ENCODE results near the gene SLC1A3.

SLC1A3 gene

DNA sequence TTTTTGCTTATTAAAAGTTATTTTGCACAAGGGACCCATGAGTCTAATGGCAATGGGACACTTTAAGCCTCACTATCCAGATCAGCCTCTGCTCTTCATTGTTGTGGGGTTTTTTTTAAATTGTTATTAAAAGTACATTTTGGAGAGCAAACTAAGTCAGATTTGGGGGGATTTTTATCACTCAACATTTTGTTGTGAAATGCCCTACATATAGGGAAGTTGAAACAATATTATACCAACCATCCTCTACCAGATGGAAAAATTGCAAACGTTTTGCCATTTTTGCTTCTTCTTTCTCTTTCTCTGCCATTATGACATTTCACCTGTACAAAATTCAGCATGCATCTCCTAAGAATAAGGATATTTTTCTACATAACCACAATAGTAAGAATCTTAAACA lies 75.3 kb downstream of the SLC1A3 start:
- H3K27me3 ChIP-seq (replicated peaks in 2 of 5; ENCODE audit: control insufficient read depth in 4 of 5, insufficient read depth in 5 of 5, low read length in 4 of 5), result no peaks in the 10 kb centered on the region
- no peak overlapping the region for H3K27ac ChIP-seq (ENCODE audit: insufficient read depth in 1 of 2, low read depth in 1 of 2, low read length in 2 of 2, poor library complexity in 1 of 2, severe bottlenecking in 2 of 2)
- POLR2A ChIA-PET, result no interaction called here
- peak in 2 of 3 donors; percentile 20 to 27 for DNase-seq
- WGBS (ENCODE audit: insufficient coverage), result 67% methylated on average over 1 of the region's 1 CpG
- CTCF ChIA-PET, result interaction anchor here (1.1 kb wide), 1 partner anchor 174 kb away, joined by 3 read pairs; no protein-coding TSS in a partner anchor
- H3K4me3 ChIP-seq (ENCODE audit: control insufficient read depth in 1 of 7, extremely low read depth in 1 of 7, insufficient read depth in 4 of 7, low read depth in 2 of 7, low read length in 6 of 7), result no peak overlapping the region
- no peaks in the 10 kb centered on the region for H3K9me3 ChIP-seq (ENCODE audit: control extremely low read depth in 1 of 5, control insufficient read depth in 4 of 5, insufficient read depth in 2 of 5, low read depth in 1 of 5, low read length in 4 of 5)
- H3K36me3 ChIP-seq (ENCODE audit: control insufficient read depth in 4 of 4, insufficient read depth in 4 of 4, low read length in 3 of 4), result no peaks in the 10 kb centered on the region
- peaks cover 0 to 20% (median 1%) of the 10 kb centered on the region in 4 experiments for H3K4me1 ChIP-seq (ENCODE audit: control extremely low read depth in 1 of 4, control insufficient read depth in 4 of 4, insufficient read depth in 4 of 4, low read length in 3 of 4)

DNA sequence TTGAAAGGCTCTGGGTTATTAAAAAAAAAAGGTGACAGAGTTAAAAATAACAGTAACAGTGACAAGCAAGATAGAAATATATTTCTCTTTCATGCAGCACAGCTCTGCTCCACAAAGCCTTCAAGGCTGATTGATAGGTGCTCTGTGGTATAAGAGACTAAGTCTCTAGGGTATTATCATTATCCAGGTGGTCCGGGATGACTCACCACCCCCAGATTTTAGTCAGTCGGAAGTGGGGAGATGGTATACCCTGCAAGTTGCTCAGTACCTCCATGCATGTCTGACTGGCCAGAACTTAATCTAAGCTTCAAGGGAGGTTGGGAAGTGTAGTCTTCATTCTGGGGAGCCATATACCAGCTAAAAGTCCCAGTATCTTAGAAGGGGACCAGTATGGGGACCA lies 76.1 kb downstream of the SLC1A3 start:
- H3K36me3 ChIP-seq (ENCODE audit: control insufficient read depth in 4 of 4, insufficient read depth in 4 of 4, low read length in 3 of 4), result no peaks in the 10 kb centered on the region
- CTCF ChIA-PET, result interaction anchor here (0.6 to 1.1 kb wide), 2 partner anchors 33 to 175 kb away, joined by 3 read pairs; no protein-coding TSS in a partner anchor
- POLR2A ChIA-PET, result interaction anchor here (0.7 kb wide), 1 partner anchor 1279 kb away, joined by 4 read pairs; no protein-coding TSS in a partner anchor
- no peaks in the 10 kb centered on the region for H3K9me3 ChIP-seq (ENCODE audit: control extremely low read depth in 1 of 5, control insufficient read depth in 4 of 5, insufficient read depth in 2 of 5, low read depth in 1 of 5, low read length in 4 of 5)
- H3K27me3 ChIP-seq (replicated peaks in 2 of 5; ENCODE audit: control insufficient read depth in 4 of 5, insufficient read depth in 5 of 5, low read length in 4 of 5), result no peaks in the 10 kb centered on the region
- WGBS (ENCODE audit: insufficient coverage), result 100% methylated on average over 1 of the region's 2 CpGs
- H3K4me3 ChIP-seq (ENCODE audit: control insufficient read depth in 1 of 7, extremely low read depth in 1 of 7, insufficient read depth in 4 of 7, low read depth in 2 of 7, low read length in 6 of 7), result no peak overlapping the region
- H3K27ac ChIP-seq (ENCODE audit: insufficient read depth in 1 of 2, low read depth in 1 of 2, low read length in 2 of 2, poor library complexity in 1 of 2, severe bottlenecking in 2 of 2), result no peak overlapping the region
- DNase-seq, result no peak
- H3K4me1 ChIP-seq (ENCODE audit: control extremely low read depth in 1 of 4, control insufficient read depth in 4 of 4, insufficient read depth in 4 of 4, low read length in 3 of 4), result peaks cover 0 to 17% (median 1%) of the 10 kb centered on the region in 4 experiments

DNA sequence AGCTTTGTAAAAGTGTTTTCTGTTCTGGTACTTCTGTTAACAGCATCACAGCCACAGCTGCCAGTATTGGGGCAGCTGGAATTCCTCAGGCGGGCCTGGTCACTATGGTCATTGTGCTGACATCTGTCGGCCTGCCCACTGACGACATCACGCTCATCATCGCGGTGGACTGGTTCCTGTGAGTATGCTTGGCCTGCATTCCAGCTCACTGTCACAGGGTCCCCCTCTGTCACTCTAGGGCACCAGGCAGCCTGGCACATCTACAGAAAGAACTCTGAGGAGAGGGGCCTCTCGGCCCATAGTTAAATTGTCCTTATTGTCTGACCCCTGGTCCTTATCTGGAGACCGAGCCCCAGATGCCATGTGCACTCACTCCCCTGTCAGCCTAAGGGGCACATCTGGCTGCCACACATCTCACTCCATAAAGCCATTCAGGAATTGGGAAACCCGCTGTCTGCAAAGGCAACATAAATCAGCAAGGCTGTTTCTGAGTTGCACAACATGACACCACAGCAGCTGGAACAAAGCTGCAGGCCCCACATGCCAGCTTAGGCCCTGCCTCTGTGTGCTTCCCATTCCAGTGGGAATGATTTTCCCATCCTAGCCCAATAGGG lies 77.5 kb downstream of the SLC1A3 start:
- ChIA-PET POLR2A (no interaction called here), CTCF (interaction anchor here (0.9 to 1.0 kb wide), 2 partner anchors 9 to 12 kb away, joined by 3 to 4 read pairs; no protein-coding TSS in a partner anchor)
- Histone ChIP-seq H3K36me3 (ENCODE audit: control insufficient read depth in 4 of 4, insufficient read depth in 4 of 4, low read length in 3 of 4) (no peaks in the 10 kb centered on the region), H3K4me3 (ENCODE audit: control insufficient read depth in 1 of 7, extremely low read depth in 1 of 7, insufficient read depth in 4 of 7, low read depth in 2 of 7, low read length in 6 of 7) (no peak overlapping the region), H3K4me1 (ENCODE audit: control extremely low read depth in 1 of 4, control insufficient read depth in 4 of 4, insufficient read depth in 4 of 4, low read length in 3 of 4) (peaks cover 0 to 16% (median 0%) of the 10 kb centered on the region in 4 experiments), H3K27ac (ENCODE audit: insufficient read depth in 1 of 2, low read depth in 1 of 2, low read length in 2 of 2, poor library complexity in 1 of 2, severe bottlenecking in 2 of 2) (no peak overlapping the region), H3K27me3 (replicated peaks in 2 of 5; ENCODE audit: control insufficient read depth in 4 of 5, insufficient read depth in 5 of 5, low read length in 4 of 5) (no peaks in the 10 kb centered on the region), H3K9me3 (ENCODE audit: control extremely low read depth in 1 of 5, control insufficient read depth in 4 of 5, insufficient read depth in 2 of 5, low read depth in 1 of 5, low read length in 4 of 5) (no peaks in the 10 kb centered on the region)
- WGBS (ENCODE audit: insufficient coverage), result 90% methylated on average over 9 of the region's 9 CpGs
- no peak for DNase-seq

DNA sequence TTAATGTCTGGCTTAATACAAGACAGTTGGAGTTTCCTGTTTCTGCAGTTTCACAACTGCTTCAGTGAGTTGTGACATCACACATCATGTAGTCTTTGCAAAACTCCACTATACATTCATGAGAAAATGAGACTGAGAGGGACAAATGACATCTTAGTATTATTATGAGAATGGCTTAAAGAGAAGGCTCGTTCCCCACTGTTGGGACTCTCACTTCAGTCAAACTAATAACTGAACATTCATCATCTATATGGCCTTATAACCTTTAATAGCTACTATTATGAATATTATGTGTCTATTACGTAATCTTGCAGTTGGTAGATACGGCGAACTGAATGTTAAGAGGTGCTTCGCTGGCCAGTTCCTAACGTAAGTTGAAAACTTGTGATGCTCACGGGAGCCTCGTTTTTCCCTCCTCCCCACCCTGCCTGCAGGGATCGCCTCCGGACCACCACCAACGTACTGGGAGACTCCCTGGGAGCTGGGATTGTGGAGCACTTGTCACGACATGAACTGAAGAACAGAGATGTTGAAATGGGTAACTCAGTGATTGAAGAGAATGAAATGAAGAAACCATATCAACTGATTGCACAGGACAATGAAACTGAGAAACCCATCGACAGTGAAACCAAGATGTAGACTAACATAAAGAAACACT lies 79.4 kb downstream of the SLC1A3 start:
- Histone ChIP-seq H3K4me3 (ENCODE audit: control insufficient read depth in 1 of 7, extremely low read depth in 1 of 7, insufficient read depth in 4 of 7, low read depth in 2 of 7, low read length in 6 of 7) (no peak overlapping the region), H3K27ac (ENCODE audit: insufficient read depth in 1 of 2, low read depth in 1 of 2, low read length in 2 of 2, poor library complexity in 1 of 2, severe bottlenecking in 2 of 2) (no peak overlapping the region), H3K9me3 (ENCODE audit: control extremely low read depth in 1 of 5, control insufficient read depth in 4 of 5, insufficient read depth in 2 of 5, low read depth in 1 of 5, low read length in 4 of 5) (no peaks in the 10 kb centered on the region), H3K27me3 (replicated peaks in 2 of 5; ENCODE audit: control insufficient read depth in 4 of 5, insufficient read depth in 5 of 5, low read length in 4 of 5) (no peaks in the 10 kb centered on the region), H3K36me3 (ENCODE audit: control insufficient read depth in 4 of 4, insufficient read depth in 4 of 4, low read length in 3 of 4) (no peaks in the 10 kb centered on the region), H3K4me1 (ENCODE audit: control extremely low read depth in 1 of 4, control insufficient read depth in 4 of 4, insufficient read depth in 4 of 4, low read length in 3 of 4) (peaks cover 0 to 34% (median 15%) of the 10 kb centered on the region in 4 experiments)
- CTCF ChIA-PET, result interaction anchor here (1.4 to 1.6 kb wide), 2 partner anchors 10 to 271 kb away, joined by 4 to 5 read pairs; no protein-coding TSS in a partner anchor
- peak in 2 of 3 donors; percentile 59 to 71 for DNase-seq
- 91% methylated on average over 8 of the region's 13 CpGs for WGBS (ENCODE audit: insufficient coverage)
- POLR2A ChIA-PET, result no interaction called here

DNA sequence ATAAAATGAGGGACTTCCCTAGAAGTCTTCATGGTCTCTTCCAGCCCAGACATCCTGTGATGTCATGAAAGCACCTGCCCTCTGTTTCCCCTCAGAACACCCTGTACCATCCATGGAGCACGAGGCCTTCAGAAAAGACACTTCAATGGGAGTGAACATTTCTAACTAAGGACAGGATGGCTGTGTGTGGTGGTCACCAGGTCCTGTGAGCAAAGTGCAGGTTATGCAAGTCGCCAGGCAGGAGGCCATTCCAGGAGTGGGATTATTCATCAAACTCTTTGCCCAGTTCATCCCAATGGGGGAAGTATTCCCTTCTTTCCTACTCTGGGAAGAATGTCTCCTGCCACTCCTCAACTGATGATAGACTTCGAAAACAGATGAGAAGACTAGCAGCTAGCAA lies 80.5 kb downstream of the SLC1A3 start:
- ChIA-PET CTCF (interaction anchor here (1.2 to 1.6 kb wide), 2 partner anchors 9 to 14 kb away, joined by 3 to 5 read pairs; no protein-coding TSS in a partner anchor), POLR2A (no interaction called here)
- 100% methylated on average over 3 of the region's 3 CpGs for WGBS (ENCODE audit: insufficient coverage)
- no peaks in the 10 kb centered on the region for H3K27me3 ChIP-seq (replicated peaks in 2 of 5; ENCODE audit: control insufficient read depth in 4 of 5, insufficient read depth in 5 of 5, low read length in 4 of 5)
- H3K4me3 ChIP-seq (ENCODE audit: control insufficient read depth in 1 of 7, extremely low read depth in 1 of 7, insufficient read depth in 4 of 7, low read depth in 2 of 7, low read length in 6 of 7), result no peak overlapping the region
- no peaks in the 10 kb centered on the region for H3K9me3 ChIP-seq (ENCODE audit: control extremely low read depth in 1 of 5, control insufficient read depth in 4 of 5, insufficient read depth in 2 of 5, low read depth in 1 of 5, low read length in 4 of 5)
- DNase-seq, result no peak
- H3K36me3 ChIP-seq (ENCODE audit: control insufficient read depth in 4 of 4, insufficient read depth in 4 of 4, low read length in 3 of 4), result no peaks in the 10 kb centered on the region
- no peak overlapping the region for H3K27ac ChIP-seq (ENCODE audit: insufficient read depth in 1 of 2, low read depth in 1 of 2, low read length in 2 of 2, poor library complexity in 1 of 2, severe bottlenecking in 2 of 2)
- H3K4me1 ChIP-seq (ENCODE audit: control extremely low read depth in 1 of 4, control insufficient read depth in 4 of 4, insufficient read depth in 4 of 4, low read length in 3 of 4), result peaks cover 0 to 41% (median 18%) of the 10 kb centered on the region in 4 experiments

DNA sequence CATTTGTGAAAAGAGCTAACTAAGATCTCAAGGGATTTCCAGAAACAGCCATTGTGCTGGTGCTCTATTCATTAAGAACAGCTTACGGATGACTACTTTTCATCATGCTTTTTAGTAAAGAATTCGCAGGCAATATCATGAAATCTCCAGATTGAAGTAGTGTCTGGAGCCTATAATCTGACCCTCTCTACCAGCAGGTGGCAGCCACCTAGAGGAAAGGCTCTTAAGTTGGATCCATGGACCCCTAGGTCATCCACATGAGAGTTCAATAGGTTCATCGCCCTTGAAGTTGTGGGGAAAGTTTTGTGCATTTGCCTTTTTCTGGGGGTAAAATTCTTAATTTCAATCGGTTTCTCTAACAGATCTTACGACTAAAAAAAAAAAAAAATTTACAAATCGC lies 82.3 kb downstream of the SLC1A3 start:
- Histone ChIP-seq H3K27ac (ENCODE audit: insufficient read depth in 1 of 2, low read depth in 1 of 2, low read length in 2 of 2, poor library complexity in 1 of 2, severe bottlenecking in 2 of 2) (no peak overlapping the region), H3K4me3 (ENCODE audit: control insufficient read depth in 1 of 7, extremely low read depth in 1 of 7, insufficient read depth in 4 of 7, low read depth in 2 of 7, low read length in 6 of 7) (no peak overlapping the region), H3K36me3 (ENCODE audit: control insufficient read depth in 4 of 4, insufficient read depth in 4 of 4, low read length in 3 of 4) (no peaks in the 10 kb centered on the region), H3K4me1 (ENCODE audit: control extremely low read depth in 1 of 4, control insufficient read depth in 4 of 4, insufficient read depth in 4 of 4, low read length in 3 of 4) (peaks cover 0 to 51% (median 31%) of the 10 kb centered on the region in 4 experiments), H3K27me3 (replicated peaks in 2 of 5; ENCODE audit: control insufficient read depth in 4 of 5, insufficient read depth in 5 of 5, low read length in 4 of 5) (no peaks in the 10 kb centered on the region), H3K9me3 (ENCODE audit: control extremely low read depth in 1 of 5, control insufficient read depth in 4 of 5, insufficient read depth in 2 of 5, low read depth in 1 of 5, low read length in 4 of 5) (no peaks in the 10 kb centered on the region)
- peak; percentile 35 to 48 (median 38) for DNase-seq
- ChIA-PET CTCF (interaction anchor here (0.7 to 2.0 kb wide), 10 partner anchors 8 to 271 kb away, joined by 3 to 9 read pairs (median 4); no protein-coding TSS in a partner anchor), POLR2A (interaction anchor here (0.6 to 1.1 kb wide), 3 partner anchors 19 to 839 kb away, joined by 3 to 4 read pairs (median 4); no protein-coding TSS in a partner anchor)
- 100% methylated on average over 2 of the region's 6 CpGs for whole genome bisulfite sequencing (ENCODE audit: insufficient coverage)
